HG03196 (cell line): ENCODE measurements around the gene DUSP28.
"Not testable (repeated sequence)": the region's sequence is repeated elsewhere in the genome, so short reads cannot be mapped to it uniquely, and the experiment has no call there.

Source experiments
- ATAC-seq: cut with Tn5 transposase; IDR thresholded peaks from one replicate; pipeline ENCODE4 v1.9.1; 2021; ENCODE audit not compliant: unreplicated experiment

DUSP28 gene

DNA sequence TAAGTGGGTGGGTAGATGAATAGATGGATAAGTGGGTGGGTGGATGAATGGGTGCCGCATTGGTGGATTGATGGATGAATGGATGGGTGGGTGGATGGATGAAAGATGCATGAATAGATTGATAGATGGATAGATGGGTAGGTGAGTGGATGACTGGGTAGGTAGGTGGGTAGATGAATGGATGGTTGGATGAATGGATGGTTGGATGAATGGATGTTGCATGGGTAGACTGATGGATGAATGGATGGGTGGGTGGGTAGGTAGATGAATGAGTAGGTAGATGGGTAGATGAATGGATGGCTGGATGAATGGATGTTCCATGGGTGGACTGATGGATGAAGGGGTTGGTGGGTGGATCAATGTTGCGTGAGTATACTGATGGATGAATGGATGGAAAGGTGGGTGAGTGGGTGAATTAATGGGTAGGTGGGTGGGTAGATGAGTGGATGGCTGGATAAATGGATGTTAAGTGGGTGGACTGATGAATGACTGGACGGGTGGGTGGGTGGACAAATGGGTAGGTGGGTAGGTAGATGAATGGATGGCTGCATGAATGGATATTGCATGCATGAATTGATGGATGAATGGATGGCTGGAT lies 32.9 kb upstream of the DUSP28 start:
- no peak for ATAC-seq

DNA sequence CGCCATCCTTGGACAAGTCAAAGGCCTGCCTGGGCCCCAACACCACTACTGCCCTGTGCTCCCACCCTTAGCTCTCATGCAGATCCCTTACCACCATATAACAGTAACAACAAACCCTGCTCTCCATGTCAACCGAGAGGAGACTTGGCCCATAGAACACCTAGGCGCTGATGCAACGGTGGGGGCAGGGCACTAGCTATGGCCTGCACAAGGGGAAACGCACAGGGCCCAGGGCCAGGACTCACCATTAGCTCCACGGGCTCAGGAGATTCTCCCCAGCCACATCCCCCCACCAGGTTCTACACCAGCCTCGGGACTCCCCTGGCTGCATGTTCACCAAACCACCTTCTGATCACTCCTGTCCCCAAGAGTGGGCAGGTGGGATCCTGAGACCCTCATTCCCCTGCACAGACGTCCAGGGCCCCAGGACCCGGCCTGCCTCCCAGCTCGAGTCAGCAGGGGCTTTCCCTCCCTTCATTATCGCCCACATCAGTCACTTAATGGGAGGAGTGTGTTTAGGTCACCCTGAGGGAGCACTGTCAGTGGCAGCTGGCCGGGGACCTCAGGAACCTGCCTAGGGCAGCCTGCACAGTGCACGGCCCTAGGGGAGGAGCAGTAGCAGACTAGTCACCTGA lies 31.6 kb upstream of the DUSP28 start:
- ATAC-seq = no peak

DNA sequence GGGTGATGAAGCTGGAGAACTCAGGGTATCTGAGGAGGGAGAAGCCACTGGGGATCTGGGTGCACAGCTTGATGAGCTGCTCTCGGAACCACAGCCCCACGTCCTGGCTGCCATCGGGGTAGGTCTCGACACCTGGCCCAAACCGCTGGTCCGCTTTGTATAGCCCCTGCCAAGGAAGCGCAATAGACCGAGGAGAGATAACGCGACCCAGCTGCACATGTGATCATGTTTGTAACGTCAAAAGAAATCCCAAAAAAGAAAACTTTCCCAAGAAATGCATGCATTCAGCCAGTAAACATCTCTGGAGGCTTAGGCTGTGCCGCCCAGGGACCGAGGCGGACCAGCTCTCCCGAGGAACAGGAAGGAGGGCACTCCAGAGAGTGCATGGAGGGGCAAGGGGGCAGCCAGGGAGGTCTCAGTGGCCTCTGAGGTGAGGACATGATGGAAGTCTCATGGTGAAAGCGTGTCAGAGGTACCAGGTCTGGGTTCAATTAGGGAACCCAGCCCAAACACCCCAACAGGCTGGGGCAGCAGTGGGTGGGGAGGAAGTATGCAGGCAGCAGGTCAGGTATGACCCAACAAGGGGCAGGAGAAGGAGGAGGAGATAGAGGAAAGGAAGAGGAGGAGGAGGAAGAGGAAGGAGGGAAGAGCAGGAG lies 30.7 kb upstream of the DUSP28 start:
- ATAC-seq = no peak

DNA sequence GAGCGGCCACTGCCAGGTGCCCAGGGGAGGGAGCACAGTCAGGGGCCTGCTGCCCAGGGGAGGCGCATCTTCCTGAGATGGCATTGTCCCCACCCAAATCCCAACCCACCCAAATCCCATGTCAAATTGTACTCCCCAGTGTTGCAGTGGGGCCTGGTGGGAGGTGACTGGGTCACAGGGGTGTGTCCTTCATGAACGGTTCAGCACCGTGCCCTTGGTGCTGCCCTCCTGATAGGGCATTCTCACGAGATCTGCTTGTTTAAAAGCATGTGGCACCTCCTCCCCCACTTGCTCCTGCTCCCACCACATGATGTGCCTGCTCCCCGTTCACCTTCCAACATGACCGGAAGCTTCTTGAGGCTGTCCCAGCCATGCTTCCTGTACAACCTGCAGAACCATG lies 30.0 kb upstream of the DUSP28 start:
- no peak for ATAC-seq

DNA sequence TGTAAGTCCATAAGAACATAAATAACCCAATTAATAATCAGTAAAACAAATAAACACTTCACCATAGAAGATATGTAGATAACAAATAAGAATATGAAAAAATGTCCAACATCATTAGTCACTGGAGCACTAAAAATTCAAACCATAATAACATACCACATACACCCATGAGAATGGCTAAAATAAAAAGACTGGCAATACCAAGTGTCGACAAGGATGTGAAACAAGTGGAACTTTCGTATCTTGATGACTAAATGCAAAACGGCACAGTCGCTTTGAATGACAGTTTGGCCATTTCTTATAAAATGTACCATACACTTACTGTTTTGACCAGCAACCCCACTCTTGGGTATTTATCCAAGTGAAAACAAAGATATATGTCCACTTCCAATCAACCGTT lies 29.1 kb upstream of the DUSP28 start:
- no peak for ATAC-seq

DNA sequence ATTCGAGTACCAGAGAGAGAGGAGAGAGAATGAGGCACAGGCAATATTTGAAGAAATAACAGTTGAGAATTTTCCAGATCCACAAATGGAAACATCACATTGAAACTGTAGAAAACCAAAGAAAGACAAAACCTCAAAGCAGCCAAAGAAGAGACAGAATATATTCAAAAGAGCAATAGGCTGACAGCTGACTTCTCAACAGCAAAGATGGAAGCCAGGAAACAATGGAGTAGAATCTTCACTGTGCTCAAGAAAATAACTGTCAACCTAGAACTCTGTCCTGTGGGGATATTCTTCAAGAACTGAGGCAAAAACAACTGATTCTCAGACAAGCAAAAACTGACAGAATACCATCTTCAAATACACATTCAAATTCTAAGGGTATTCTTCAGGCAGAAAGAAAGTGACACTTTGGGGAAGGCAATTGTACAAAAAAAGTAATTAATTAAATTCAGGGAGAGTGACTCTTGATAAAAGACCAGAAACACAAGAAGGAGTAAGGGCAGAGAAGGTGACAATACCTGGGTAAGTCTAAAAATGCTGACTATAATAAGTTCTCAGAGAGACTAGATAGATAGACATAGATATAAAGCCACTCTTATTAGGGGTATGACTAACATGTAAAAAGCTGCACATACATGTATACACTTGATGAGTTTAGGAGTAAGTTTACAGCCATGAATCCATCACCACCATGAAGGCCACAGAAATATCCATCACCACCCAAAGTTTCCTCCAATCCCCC lies 28.0 kb upstream of the DUSP28 start:
- ATAC-seq = no peak

DNA sequence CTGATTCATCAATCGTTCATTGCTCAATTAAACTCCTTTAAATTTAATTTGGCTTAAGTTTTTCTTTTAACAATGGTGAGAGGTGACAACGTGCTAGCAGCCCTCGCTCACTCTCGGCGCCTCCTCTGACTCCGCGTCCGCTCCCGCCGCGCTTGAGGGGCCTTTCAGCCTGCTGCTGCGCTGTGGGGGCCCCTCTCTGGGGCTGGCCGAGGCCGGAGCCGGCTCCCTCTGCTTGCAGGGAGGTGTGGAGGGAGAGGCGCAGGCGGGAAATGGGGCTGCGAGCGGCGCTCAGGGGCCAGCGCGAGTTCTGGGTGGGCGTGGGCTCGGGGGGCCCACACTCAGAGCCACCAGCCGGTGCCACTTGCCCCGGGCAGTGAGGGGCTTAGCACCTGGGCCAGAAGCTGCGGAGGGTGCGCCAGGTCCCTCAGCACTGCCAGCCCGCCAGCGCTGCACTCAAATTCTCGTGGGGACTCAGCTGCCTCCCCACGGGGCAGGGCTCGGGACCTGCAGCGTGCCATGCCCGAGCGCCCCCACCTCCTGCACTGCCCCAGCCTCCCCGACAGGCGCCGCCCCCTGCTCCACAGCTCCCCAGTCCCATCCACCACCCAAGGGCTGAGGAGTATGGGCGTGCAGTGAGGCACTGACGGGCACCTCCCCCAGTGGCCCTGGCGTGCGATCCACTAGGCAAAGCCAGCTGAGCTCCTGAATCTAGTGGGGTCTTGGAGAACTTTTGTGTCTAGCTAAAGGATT lies 22.0 kb upstream of the DUSP28 start:
- ATAC-seq = no peak

DNA sequence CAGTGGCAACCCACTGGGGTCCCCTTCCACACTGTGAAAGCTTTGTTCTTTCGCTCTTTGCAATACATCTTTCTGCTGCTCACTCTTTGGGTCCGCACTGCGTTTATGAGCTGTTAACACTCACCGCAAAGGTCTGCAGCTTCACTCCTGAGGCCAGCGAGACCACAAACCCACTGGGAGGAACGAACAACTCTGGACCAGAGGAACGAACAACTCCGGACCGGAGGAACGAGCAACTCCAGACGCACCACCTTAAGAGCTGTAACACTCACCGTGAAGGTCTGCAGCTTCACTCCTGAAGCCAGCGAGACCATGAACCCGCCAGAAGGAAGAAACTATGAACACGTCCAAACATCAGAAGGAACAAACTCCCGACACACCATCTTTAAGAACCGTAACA lies 21.1 kb upstream of the DUSP28 start:
- not testable (repeated sequence) for ATAC-seq

DNA sequence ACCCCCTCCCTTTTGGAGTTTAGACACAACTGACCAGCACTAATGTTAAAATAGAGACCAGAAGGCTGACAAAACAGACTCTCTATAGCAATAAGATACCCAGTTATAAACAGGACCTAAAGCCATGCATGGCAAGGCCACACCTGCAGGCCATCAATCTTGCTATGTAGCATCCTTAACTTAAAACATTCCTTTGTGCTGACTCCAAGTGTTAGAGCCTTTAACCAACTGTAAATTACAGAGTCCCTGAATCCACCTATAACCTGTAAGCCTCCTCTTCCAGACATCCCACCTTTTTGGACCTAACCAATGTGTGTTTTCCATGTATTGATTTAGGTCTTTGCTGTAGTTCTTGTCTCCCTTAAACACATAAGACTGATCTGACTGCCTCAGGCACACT lies 20.3 kb upstream of the DUSP28 start:
- ATAC-seq = no peak

DNA sequence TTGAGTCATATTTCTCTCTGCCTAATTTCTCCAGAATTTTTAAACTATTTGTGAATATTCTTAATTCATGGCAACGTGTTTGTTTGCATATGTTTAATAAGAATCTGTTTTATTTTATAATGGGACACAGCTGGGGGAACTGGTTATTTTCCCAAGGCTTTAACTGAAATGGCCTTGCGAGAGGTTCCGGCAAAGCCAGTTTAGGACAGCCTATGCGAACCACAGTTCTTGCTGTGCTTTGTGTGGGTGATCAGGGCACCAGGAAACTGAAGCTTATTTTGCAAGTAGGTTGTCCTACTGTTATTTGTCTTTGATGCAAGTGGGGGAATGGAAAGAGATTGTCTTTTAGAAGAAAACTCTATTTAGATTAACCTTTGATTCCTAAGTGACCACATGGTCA lies 8.9 kb upstream of the DUSP28 start:
- no peak for ATAC-seq

DNA sequence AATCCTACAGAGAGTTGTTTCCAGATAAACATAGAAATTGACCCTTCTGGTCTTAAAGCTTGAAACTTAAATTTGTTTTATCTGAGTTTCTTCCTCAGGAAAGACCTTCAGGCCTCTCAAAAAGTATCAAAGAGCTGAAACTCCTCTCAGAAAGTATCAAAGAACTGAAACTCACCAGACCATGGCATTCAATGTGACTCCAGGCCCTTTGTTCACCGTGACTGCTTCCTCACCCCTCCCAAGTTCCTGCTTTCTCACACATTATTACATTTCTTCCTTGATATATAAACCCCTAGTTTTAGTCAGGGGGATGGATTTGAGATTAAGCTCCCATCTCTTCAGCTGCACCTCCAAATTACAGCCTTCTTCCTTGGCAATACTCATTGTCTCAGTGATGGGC lies 8.3 kb upstream of the DUSP28 start:
- ATAC-seq = no peak

DNA sequence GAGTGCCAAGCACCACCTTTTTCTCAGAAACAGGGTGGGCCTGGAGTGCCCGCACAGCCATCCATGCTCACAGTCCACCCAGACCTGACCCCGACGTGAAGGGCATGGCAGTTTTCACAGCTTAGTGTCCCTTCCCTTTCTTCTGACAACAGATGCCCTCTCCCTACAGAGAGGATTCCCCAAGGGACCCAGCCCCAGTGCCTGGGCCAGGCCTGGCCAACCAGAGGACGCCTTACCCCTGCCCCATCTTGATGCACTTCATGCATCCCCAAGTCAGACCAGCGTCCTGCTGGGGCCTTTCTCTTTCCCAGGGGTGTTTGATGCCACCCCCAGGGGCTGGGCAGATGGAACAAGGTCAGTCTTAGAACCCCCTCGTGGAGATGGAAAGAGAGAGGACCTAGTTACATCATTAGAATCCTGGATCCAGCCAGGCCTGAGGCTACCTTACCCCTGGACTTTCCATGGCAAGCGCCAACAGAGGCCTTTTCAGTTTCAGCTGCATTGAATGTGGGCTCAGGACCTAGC lies 6.1 kb upstream of the DUSP28 start:
- ATAC-seq = no peak

DNA sequence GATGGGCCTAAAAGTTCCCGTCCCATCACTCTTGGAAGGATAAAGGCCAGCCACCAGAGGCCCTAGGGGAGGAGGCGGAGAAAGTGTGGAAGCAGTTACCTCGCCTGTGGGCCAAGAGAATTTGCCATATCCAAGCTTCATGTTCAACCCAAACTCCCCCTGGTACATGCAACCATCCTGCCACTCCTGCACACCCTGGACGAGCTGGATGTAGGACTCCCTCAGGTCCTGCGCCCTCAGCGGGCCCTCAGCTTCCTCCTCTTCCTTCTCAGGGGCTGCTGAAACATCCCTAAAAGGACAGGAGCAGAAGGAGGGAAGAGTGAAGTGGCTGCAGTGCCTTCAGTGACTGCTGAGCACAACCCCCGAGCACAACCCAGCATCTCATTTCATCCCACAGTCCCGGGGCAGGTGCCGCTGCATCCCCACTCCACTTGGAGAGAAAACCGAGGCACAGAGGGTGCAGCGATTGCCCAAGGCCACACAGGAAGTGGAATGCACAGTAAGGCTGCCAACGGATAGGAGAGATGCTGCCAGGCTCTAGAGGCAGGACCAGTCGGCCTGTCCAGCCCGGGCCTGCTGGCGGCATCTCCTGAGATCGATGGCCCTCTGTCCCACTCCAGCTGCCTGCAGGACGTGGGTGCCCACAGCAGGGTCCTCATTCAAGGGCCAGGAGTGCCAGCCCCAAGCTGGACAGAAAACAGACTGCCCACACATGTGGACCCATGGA lies 5.2 kb upstream of the DUSP28 start:
- no peak for ATAC-seq

DNA sequence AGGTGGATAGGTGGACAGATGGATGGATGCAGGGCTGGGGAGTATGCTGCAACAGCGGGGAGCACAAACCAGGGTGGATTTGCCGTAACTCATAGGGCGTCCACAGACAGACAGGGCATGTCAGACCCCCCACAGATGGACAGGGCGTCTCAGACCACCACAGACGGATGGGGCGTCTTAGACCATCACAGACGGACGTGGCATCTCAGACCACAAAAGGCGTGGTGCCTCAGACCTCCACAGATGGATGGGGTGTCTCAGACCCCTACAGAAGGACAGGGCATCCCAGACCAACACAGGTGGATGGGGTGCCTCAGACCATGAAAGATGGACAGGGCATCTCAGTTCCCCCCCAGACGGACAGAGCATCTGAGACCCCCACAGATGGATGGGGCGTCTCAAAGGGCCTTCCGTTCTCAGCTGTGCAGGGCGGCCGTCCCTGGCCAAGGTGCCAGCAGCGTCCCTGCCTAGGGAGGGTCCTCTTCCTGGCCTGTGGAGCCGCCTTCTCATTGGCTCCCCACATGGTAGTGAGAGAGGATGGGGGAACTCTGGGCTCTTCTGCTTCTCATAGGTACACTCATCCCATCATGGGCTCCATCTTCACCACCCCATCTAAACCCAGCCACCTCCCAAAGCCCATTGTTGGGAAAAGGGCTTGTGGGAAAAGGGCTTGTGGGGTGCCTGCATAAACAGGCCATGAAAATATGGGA lies 4.5 kb upstream of the DUSP28 start:
- no peak for ATAC-seq

DNA sequence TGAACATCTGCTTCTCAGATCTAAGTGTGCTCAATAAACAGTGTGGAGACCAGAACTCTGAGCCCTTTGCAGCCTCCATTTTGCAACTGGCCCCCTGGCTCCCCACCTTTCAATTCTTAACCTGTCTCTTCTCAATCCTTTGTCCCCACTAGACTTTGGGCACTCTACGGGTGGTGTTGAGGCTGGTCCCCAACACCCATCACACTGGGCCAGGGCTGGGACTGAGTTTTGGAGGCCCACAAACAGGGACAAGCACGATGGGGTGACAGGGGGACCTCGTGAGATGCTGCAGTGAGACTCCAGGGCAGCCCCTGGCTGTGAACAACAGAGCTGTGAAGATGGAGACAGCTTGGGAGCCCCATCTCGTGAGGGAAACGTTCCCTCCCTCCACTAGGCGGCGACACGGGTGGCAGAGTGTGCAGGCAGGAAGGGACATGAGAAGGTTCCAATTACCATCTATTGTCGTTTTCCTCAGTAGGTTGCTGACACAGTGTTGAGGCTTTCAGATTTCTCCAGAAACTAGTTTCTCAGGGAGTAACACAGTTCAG lies 3.5 kb upstream of the DUSP28 start:
- no peak for ATAC-seq

DNA sequence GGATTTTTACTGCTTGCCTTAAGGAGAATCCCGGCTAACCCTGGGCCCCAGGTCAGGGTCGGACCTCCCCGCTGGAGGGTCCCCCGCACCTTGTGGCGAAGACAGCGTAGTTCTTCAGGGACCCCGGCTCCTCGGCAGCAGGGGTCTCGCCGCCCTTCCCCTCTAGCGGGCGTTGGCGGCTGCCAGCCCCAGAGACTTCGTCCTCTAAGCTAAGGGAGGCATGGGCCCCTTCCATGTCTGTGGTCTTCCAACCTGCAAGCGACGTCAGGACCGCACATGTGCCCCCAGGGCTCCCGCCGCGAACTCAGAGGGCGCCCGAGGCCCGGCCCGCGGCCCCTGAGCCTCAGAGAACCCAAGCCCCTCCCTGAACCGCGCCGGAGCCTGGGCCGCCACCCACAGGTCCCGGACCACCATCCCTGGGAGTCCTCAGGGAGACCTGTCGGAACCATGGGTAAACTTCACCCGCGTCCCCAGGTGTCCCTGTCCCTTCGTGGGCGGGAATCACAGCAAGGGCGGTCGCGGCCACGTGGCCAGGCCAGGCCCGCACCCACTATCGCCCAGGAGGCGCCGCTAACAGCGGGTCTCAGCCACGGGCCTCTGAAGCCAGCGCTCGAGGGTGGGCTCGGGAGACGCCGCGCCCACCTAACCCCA lies 2.9 kb upstream of the DUSP28 start:
- ATAC-seq = no peak

DNA sequence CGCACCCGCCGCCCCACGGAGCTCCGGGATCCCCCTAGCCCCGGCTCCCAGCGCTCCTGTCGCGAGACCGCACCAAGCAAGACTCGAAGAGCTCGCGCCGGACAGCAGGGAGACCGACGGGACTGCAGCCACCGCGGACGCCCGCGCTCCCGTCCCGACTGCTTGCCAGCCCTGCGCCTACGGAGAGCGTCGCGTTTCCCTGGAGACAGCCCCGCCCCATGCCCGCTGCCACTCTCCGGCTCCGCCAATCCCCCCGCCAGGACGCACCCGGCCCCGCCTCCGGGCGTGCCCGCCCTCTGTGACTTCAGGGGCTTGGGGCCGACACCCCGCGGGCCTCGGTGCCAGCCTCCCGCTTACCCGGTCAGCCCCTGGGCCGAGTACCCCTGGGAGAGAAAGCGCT lies 2.3 kb upstream of the DUSP28 start, which contains the start of gene ANKMY1:
TSS of gene ANKMY1 (minus strand) at position 181 of the 400 bp plus-strand sequence. CDS start 653 bp downstream, outside the sequence.
- no peak for ATAC-seq

DNA sequence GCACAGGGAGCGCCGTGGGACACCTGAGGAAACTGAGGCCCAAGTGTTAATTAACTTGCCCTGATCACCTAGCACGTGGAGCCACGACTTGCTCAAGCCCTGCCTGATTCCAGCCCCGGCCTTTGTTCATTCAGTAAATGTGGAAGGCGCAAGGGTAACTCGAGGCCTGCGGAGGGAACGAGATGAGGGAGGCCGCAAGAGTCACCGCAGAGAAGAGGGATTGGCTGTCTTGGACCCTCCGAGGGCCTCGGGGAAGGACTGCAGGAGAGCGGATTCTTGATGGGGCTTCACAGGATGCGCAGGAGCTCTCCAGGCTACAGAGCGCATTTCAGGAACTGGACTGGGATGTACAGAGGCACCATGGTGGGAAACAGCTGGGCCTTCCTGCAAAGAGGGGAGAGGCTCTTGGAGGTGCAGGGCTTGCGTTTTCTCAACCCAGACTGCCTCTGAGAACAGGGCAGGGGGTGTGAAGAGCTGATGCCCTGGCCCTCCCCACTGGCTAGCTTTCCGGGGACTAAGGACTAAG lies 1.9 kb upstream of the DUSP28 start:
- ATAC-seq = no peak

DNA sequence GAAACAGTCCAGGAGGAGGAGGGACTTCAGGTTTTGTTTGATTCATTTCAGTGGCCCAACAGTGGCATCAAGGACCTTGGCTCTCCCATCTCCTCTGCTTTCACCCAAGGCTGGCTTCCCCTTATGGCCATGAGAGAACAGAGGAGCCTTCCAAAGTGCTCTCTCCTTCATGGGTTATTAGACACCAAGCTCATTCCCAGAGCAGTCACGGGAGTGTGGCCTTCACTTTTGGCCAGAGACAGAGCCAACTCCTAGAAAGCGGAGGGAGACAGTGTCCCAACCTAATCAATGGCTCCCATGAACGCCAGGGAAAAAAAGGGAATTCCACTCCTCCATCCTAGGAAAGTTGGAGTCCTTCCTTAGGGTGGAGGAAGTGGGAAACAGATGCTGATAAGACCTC lies 871 bp upstream of the DUSP28 start:
- ATAC-seq = no peak
